ENCODE results near the gene EXD3. TPM values are rescaled to one million over a fixed set of nuclear protein-coding genes. Genes with fewer than 3 reads are reported as not detected.
A peak's percentile ranks its signal among the peaks of the same experiment; 100 is the strongest.

EXD3 gene
- total and polyA plus RNA-seq, 9 of the 15 experiments (the other 6 are each of a cell fraction or from before 2014, with no cell fraction given): 0.29 to 12.5 (median 3.9) TPM

GRCh38 chr9:137465720-137466388, 42.9 kb upstream of the EXD3 start:
- intact Hi-C loops (cut with micrococcal nuclease) (no loop called here), in situ Hi-C loops (cut with MboI) (no loop called here)
- Histone ChIP-seq H3K27me3 (ENCODE audit: control insufficient read depth in 2 of 2, insufficient read depth in 2 of 2, low read length in 2 of 2) (no peaks in the 10 kb centered on the region), H3K9me3 (replicated peaks; ENCODE audit: control insufficient read depth, insufficient read depth, low read depth, low read length) (no peaks in the 10 kb centered on the region), H3K79me2 (ENCODE audit: control insufficient read depth, insufficient read depth, low read length) (no peaks in the 10 kb centered on the region), H2AFZ (ENCODE audit: low read depth, low read length) (peak overlapping the region; percentile 27; the same call in 1 of the 2 replicates), H3K9me1 (ENCODE audit: control insufficient read depth, insufficient read depth, low read length) (no peaks in the 10 kb centered on the region), H3K9ac (ENCODE audit: insufficient read depth in 1 of 2, low read depth in 2 of 2, low read length in 2 of 2) (peak overlapping the region in 1 of 2 experiments; percentile 58; a peak in 1 of 4 replicates), H3K4me1 (replicated peaks in 1 of 2; ENCODE audit: control insufficient read depth in 2 of 2, insufficient read depth in 2 of 2, low read length in 2 of 2) (peaks cover 11 to 60% of the 10 kb centered on the region in 2 experiments; a peak in 4 of 5 replicates), H3K4me2 (ENCODE audit: insufficient read depth, low read length) (no peak overlapping the region), H3K4me3 (no peak overlapping the region), H4K20me1 (replicated peaks; ENCODE audit: control insufficient read depth, insufficient read depth, low read length) (no peaks in the 10 kb centered on the region), H3K27ac (ENCODE audit: extremely low read depth, low read depth, low read length) (no peak overlapping the region), H3K36me3 (ENCODE audit: control insufficient read depth, insufficient read depth, low read length) (no peaks in the 10 kb centered on the region)
- 38% methylated on average over 21 of the region's 23 CpGs for WGBS (ENCODE audit: insufficient coverage, low coverage, missing lambda C conversion rate)
- DNase-seq (ENCODE audit: extremely low read depth in 1 of 4, low spot score in 3 of 4) (no peak), FAIRE-seq (no peak), ATAC-seq (no peak)
- CTCF ChIA-PET (ENCODE audit: low intra/inter-chr PET ratio): no interaction called here
- POLR2A ChIA-PET: interaction anchor here (0.6 kb wide), 1 partner anchor 14 kb away, joined by 3 read pairs; no protein-coding TSS in a partner anchor
- BruUV-seq (replicated peaks): no TSS peak
- TF ChIP-seq PCBP2 (IDR thresholded peaks at IDR 0.05; ENCODE audit: low read depth, low read length, poor library complexity, severe bottlenecking) (no peak), ZNF143 (CRISPR knock-in tag; IDR thresholded peaks at IDR 0.05) (no peak), MCM5 (IDR thresholded peaks at IDR 0.05; ENCODE audit: low read depth) (no peak), ZNF644 (tag; IDR thresholded peaks at IDR 0.05; ENCODE audit: low read depth) (no peak), CREBBP (IDR thresholded peaks at IDR 0.05; ENCODE audit: low read depth, low read length) (no peak), MAX (CRISPR knock-in tag; IDR thresholded peaks at IDR 0.05) (no peak), IRF1 (CRISPR knock-in tag; IDR thresholded peaks at IDR 0.05; ENCODE audit: borderline replicate concordance) (no peak), ZBED1 (IDR thresholded peaks at IDR 0.05) (no peak), POLR2AphosphoS5 (IDR thresholded peaks at IDR 0.05; ENCODE audit: control insufficient read depth, insufficient read depth, low read depth, low read length) (no peak)
- TF ChIP-seq, protein P1, sequence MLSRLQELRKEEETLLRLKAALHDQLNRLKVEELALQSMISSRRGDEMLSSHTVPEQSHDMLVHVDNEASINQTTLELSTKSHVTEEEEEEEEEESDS (CRISPR knock-in tag; IDR thresholded peaks at IDR 0.05): no peak
